DMS79 (cell line): ENCODE measurements around the gene TAF1B.
"Not testable (repeated sequence)": the region's sequence is repeated elsewhere in the genome, so short reads cannot be mapped to it uniquely, and the experiment has no call there.

Experiments
- DNase-seq: peaks from one replicate; lab custom pipeline; 2025; lab: John Stamatoyannopoulos, UW

Gene TAF1B

GRCh38 chr2:9885036-9885684 lies 41.9 kb downstream of the TAF1B start:
- DNase-seq = no peak

- DNase-seq = no peak
Observed at GRCh38 chr2:9887513-9887912, 44.2 kb downstream of the TAF1B start.

- no peak for DNase-seq
Observed at GRCh38 chr2:9889812-9890261, 46.6 kb downstream of the TAF1B start.

- DNase-seq = no peak
Observed at GRCh38 chr2:9892236-9892635, 49.0 kb downstream of the TAF1B start.

GRCh38 chr2:9895669-9896590 lies 52.7 kb downstream of the TAF1B start:
- DNase-seq = no peak

GRCh38 chr2:9897331-9897737 lies 54.1 kb downstream of the TAF1B start:
- DNase-seq = no peak

- no peak for DNase-seq
Observed at GRCh38 chr2:9897846-9898245, 54.6 kb downstream of the TAF1B start.

- no peak for DNase-seq
Observed at GRCh38 chr2:9905413-9905812, 62.1 kb downstream of the TAF1B start.

- no peak for DNase-seq
Observed at GRCh38 chr2:9907402-9907801, 64.1 kb downstream of the TAF1B start.

- DNase-seq = no peak
Observed at GRCh38 chr2:9908639-9909038, 65.4 kb downstream of the TAF1B start.

GRCh38 chr2:9909106-9909505 lies 65.8 kb downstream of the TAF1B start:
- no peak for DNase-seq

GRCh38 chr2:9910699-9911098 lies 67.4 kb downstream of the TAF1B start:
- DNase-seq = no peak

- DNase-seq = no peak
Observed at GRCh38 chr2:9912468-9912867, 69.2 kb downstream of the TAF1B start.

- no peak for DNase-seq
Observed at GRCh38 chr2:9914384-9915065, 71.3 kb downstream of the TAF1B start.

- DNase-seq = no peak
Observed at GRCh38 chr2:9918275-9918674, 75.0 kb downstream of the TAF1B start.

GRCh38 chr2:9919512-9919911 lies 76.2 kb downstream of the TAF1B start:
- no peak for DNase-seq

- DNase-seq = not testable (repeated sequence)
Observed at GRCh38 chr2:9927020-9927419, 83.7 kb downstream of the TAF1B start.

- DNase-seq = no peak
Observed at GRCh38 chr2:9937258-9937657, 94.0 kb downstream of the TAF1B start.

GRCh38 chr2:9937968-9938367 lies 94.7 kb downstream of the TAF1B start:
- no peak for DNase-seq

- peak; percentile 94 for DNase-seq
Observed at GRCh38 chr2:9939587-9940485, 96.6 kb downstream of the TAF1B start.

- no peak for DNase-seq
Observed at GRCh38 chr2:9941196-9941995, 98.1 kb downstream of the TAF1B start.
